Measurements from ENCODE around the gene PCDHGA2.
"Not testable (repeated sequence)": the region's sequence is repeated elsewhere in the genome, so short reads cannot be mapped to it uniquely, and the experiment has no call there.

DNA sequence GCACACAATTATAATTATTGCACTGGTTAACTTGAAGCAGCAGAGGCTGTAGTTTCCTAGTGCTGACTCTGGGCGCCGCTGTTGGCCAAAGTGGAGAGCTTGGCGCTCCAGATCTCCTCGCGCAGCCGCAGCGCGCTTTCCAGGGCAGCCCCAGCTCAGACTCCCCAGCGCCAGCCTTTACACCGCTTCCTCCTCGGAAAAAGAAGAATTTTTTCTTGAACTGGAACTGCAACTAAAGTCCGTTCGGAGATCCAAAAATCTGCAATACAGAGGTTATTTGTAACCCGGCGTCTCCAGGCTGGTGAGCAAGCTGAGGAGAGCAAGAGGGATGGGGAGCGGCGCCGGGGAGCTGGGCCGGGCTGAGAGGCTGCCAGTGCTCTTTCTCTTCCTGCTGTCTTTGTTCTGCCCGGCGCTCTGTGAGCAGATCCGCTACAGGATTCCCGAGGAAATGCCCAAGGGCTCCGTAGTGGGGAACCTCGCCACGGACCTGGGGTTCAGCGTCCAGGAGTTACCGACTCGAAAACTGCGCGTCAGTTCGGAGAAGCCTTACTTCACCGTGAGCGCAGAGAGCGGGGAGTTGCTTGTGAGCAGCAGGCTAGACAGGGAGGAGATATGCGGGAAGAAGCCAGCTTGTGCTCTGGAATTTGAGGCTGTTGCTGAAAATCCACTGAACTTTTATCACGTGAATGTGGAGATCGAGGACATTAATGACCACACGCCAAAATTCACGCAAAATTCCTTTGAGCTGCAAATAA is 49.2 kb downstream of the PCDHGA2 start, which contains the start of gene PCDHGB4:
- TF ChIP-seq CTCF (IDR thresholded peaks at IDR 0.05; ENCODE audit: low read depth, low read length); EZH2phosphoT487 (IDR thresholded peaks at IDR 0.05; ENCODE audit: low read depth): not testable (repeated sequence)
